LNCAP (cell line): ENCODE results near the gene KDELR3.

Source experiments
- CTCF ChIP-seq: fragments of 450-650 bp; IDR thresholded peaks from 2 replicates; pipeline ENCODE4 v1.5.1; 2017; ENCODE audit warnings: mild to moderate bottlenecking

The KDELR3 gene

GRCh38 chr22:38441620-38442287 is 26.1 kb upstream of the KDELR3 start:
- TF ChIP-seq CTCF, result no peak

- no peak for TF ChIP-seq CTCF
Measured at GRCh38 chr22:38442967-38443627, 24.8 kb upstream of the KDELR3 start.

- TF ChIP-seq CTCF, result no peak
Measured at GRCh38 chr22:38443628-38444521, 24.0 kb upstream of the KDELR3 start.

GRCh38 chr22:38444783-38445182 is 23.1 kb upstream of the KDELR3 start:
- TF ChIP-seq CTCF, result no peak

- TF ChIP-seq CTCF, result no peak
Measured at GRCh38 chr22:38446018-38446601, 21.8 kb upstream of the KDELR3 start.

GRCh38 chr22:38448945-38449745 is 18.8 kb upstream of the KDELR3 start:
- no peak for TF ChIP-seq CTCF

GRCh38 chr22:38449776-38450175 is 18.1 kb upstream of the KDELR3 start:
- TF ChIP-seq CTCF, result no peak
